IMR-90 (cell line): ENCODE data around the gene KRT4. TPM values are rescaled to one million over a fixed set of nuclear protein-coding genes. Genes with fewer than 3 reads are reported as not detected.

Source experiments
- ATAC-seq: fragments of 200-7000 bp; cut with Tn5 transposase; 2 replicates; pipeline ENCODE4 v1.9.1; 2020; ENCODE audit warnings: low read depth, mild to moderate bottlenecking, moderate library complexity
- BruUV-seq: library from RNA; stranded (reverse); fragments of 400-500 nt; replicated peaks from 2 replicates; lab custom pipeline; 2021; lab: Mats Ljungman, UMichigan
- CTCF ChIA-PET: fragments of 300-600 bp; formaldehyde crosslinking; extraction: SDS; loops from one replicate; lab custom pipeline; 2021; ENCODE audit warnings: antibody characterized with exemption; lab: Yijun Ruan, JAX
- POLR2A ChIA-PET: fragments of 300-600 bp; sonication (Branson Sonifier 250); formaldehyde crosslinking; loops from one replicate; lab custom pipeline; 2022; ENCODE audit warnings: antibody characterized with exemption; ENCODE audit not compliant: unreplicated experiment; lab: Charles Lee
- DNase-seq: peaks from one replicate; pipeline ENCODE4 v3.0.0; 2013
- H2AFZ ChIP-seq: replicated peaks from 2 replicates; pipeline ENCODE3; 2013; ENCODE audit warnings: low read length, mild to moderate bottlenecking; ENCODE audit not compliant: poor library complexity
- H2AK5ac ChIP-seq: 2 replicates; pipeline ENCODE4 v1.6.1; 2013; ENCODE audit warnings: low read depth, low read length, inconsistent platforms
- H2AK9ac ChIP-seq: replicated peaks from 2 replicates; pipeline ENCODE3; 2013; ENCODE audit warnings: mild to moderate bottlenecking, low read depth, low read length, moderate library complexity; ENCODE audit not compliant: poor library complexity
- H2BK120ac ChIP-seq: 2 replicates; pipeline ENCODE4 v1.6.1; 2013; ENCODE audit warnings: low read depth, low read length, inconsistent platforms
- H2BK15ac ChIP-seq: 3 replicates; pipeline ENCODE4 v1.6.1; 2013; ENCODE audit warnings: low read depth, low read length, inconsistent platforms
- H2BK20ac ChIP-seq: 2 replicates; pipeline ENCODE4 v1.6.1; 2013; ENCODE audit warnings: low read depth, mild to moderate bottlenecking, inconsistent platforms, low read length, moderate library complexity
- H2BK5ac ChIP-seq: 2 replicates; pipeline ENCODE4 v1.6.1; 2013; ENCODE audit warnings: mild to moderate bottlenecking, low read depth, low read length, inconsistent platforms; ENCODE audit not compliant: poor library complexity, severe bottlenecking
- H3K14ac ChIP-seq: replicated peaks from 2 replicates; pipeline ENCODE4 v1.6.1; 2013; ENCODE audit warnings: low read depth, low read length, inconsistent platforms
- H3K18ac ChIP-seq: 2 replicates; pipeline ENCODE4 v1.6.1; 2013; ENCODE audit warnings: low read depth, low read length, control low read depth
- H3K23ac ChIP-seq: 2 replicates; pipeline ENCODE4 v1.6.1; 2013; ENCODE audit warnings: low read depth, low read length, inconsistent platforms
- H3K27ac ChIP-seq: 2 replicates; pipeline ENCODE4 v1.5.1; 2013; ENCODE audit warnings: mild to moderate bottlenecking, control low read depth, low read length; ENCODE audit not compliant: insufficient read depth
- H3K27me3 ChIP-seq: 2 replicates; pipeline ENCODE4 v1.6.1; 2013; ENCODE audit warnings: low read length; ENCODE audit not compliant: control insufficient read depth, insufficient read depth
- H3K36me3 ChIP-seq: 2 replicates; pipeline ENCODE4 v1.6.1; 2013; ENCODE audit warnings: low read length, mixed read lengths; ENCODE audit not compliant: control insufficient read depth, insufficient read depth
- H3K4ac ChIP-seq: 2 replicates; pipeline ENCODE4 v1.6.1; 2013; ENCODE audit warnings: low read depth, low read length, inconsistent platforms
- H3K4me1 ChIP-seq: 2 replicates; pipeline ENCODE4 v1.6.1; 2013; ENCODE audit warnings: low read length, mixed read lengths; ENCODE audit not compliant: control insufficient read depth, insufficient read depth
- H3K4me2 ChIP-seq: 2 replicates; pipeline ENCODE4 v1.6.1; 2013; ENCODE audit warnings: low read depth, mild to moderate bottlenecking, control low read depth, low read length, moderate library complexity
- H3K4me3 ChIP-seq: 2 replicates; pipeline ENCODE4 v1.5.1; 2013; ENCODE audit warnings: low read depth, mild to moderate bottlenecking, control low read depth, low read length, moderate library complexity; ENCODE audit not compliant: insufficient read depth
- H3K56ac ChIP-seq: 2 replicates; pipeline ENCODE4 v1.6.1; 2013; ENCODE audit warnings: low read length, inconsistent platforms; ENCODE audit not compliant: insufficient read depth; ENCODE audit errors: extremely low read depth
- H3K79me1 ChIP-seq, 2 experiments: 2 replicates each; pipeline ENCODE4 v1.6.1; 2013; ENCODE audit warnings: low read length in 2 of 2, inconsistent platforms in 1 of 2, low read depth in 1 of 2
- H3K9ac ChIP-seq: 2 replicates; pipeline ENCODE4 v1.6.1; 2013; ENCODE audit warnings: low read depth, low read length, control low read depth
- H3K9me1 ChIP-seq: 2 replicates; pipeline ENCODE4 v1.6.1; 2013; ENCODE audit warnings: low read length, inconsistent platforms; ENCODE audit not compliant: insufficient read depth
- H3K9me3 ChIP-seq: 2 replicates; pipeline ENCODE4 v1.6.1; 2013; ENCODE audit warnings: low read length; ENCODE audit not compliant: control insufficient read depth, insufficient read depth
- H4K20me1 ChIP-seq: 2 replicates; pipeline ENCODE4 v1.6.1; 2013; ENCODE audit warnings: low read length, inconsistent platforms; ENCODE audit not compliant: insufficient read depth
- H4K5ac ChIP-seq: 2 replicates; pipeline ENCODE4 v1.6.1; 2013; ENCODE audit warnings: mild to moderate bottlenecking, low read depth, low read length, control low read depth
- H4K8ac ChIP-seq, 2 experiments: 2 replicates each; pipeline ENCODE4 v1.6.1; 2013; ENCODE audit warnings: low read depth in 2 of 2, low read length in 2 of 2, control low read depth in 1 of 2, inconsistent platforms in 1 of 2
- H4K91ac ChIP-seq: 2 replicates; pipeline ENCODE4 v1.6.1; 2013; ENCODE audit warnings: low read depth, low read length, inconsistent platforms; ENCODE audit not compliant: insufficient read depth
- BHLHE40 ChIP-seq: fragments of 150-350 bp; IDR thresholded peaks from 2 replicates; pipeline ENCODE4 v1.6.1; 2016; ENCODE audit warnings: mild to moderate bottlenecking, low read depth, low read length
- CEBPB ChIP-seq: IDR thresholded peaks from 2 replicates; pipeline ENCODE4 v1.6.1; 2012; ENCODE audit warnings: low read depth, low read length, improper control_type of control experiment
- CHD1 ChIP-seq: IDR thresholded peaks from 2 replicates; pipeline ENCODE4 v1.6.1; 2012; ENCODE audit warnings: low read depth, low read length, improper control_type of control experiment
- CTCF ChIP-seq: conservative IDR thresholded peaks from 2 replicates; pipeline ENCODE4 v1.5.1; 2012; ENCODE audit warnings: mild to moderate bottlenecking, low read depth, low read length, improper control_type of control experiment
- ELK1 ChIP-seq: fragments of 150-350 bp; IDR thresholded peaks from 2 replicates; pipeline ENCODE4 v1.6.1; 2016; ENCODE audit warnings: low read depth, mild to moderate bottlenecking, low read length, moderate library complexity, borderline replicate concordance
- FOS ChIP-seq: fragments of 150-350 bp; IDR thresholded peaks from 2 replicates; pipeline ENCODE4 v1.6.1; 2016; ENCODE audit warnings: low read depth, low read length
- MAFK ChIP-seq: IDR thresholded peaks from 2 replicates; pipeline ENCODE4 v1.6.1; 2012; ENCODE audit warnings: low read depth, low read length, improper control_type of control experiment
- MAZ ChIP-seq: IDR thresholded peaks from 2 replicates; pipeline ENCODE4 v1.6.1; 2012; ENCODE audit warnings: low read depth, mild to moderate bottlenecking, low read length, improper control_type of control experiment, moderate library complexity, borderline replicate concordance
- MXI1 ChIP-seq: IDR thresholded peaks from 2 replicates; pipeline ENCODE4 v1.6.1; 2012; ENCODE audit warnings: low read depth, mild to moderate bottlenecking, low read length, moderate library complexity, borderline replicate concordance
- NFE2L2 ChIP-seq: fragments of 150-350 bp; IDR thresholded peaks from 2 replicates; pipeline ENCODE4 v1.6.1; 2016; ENCODE audit warnings: low read depth, mild to moderate bottlenecking, low read length
- POLR2A ChIP-seq: IDR thresholded peaks from 2 replicates; pipeline ENCODE4 v1.6.1; 2012; ENCODE audit warnings: mild to moderate bottlenecking, low read depth, low read length
- RAD21 ChIP-seq: IDR thresholded peaks from 2 replicates; pipeline ENCODE4 v1.6.1; 2012; ENCODE audit warnings: low read length, improper control_type of control experiment
- RCOR1 ChIP-seq: IDR thresholded peaks from 2 replicates; pipeline ENCODE4 v1.6.1; 2012; ENCODE audit warnings: mild to moderate bottlenecking, low read length, improper control_type of control experiment; ENCODE audit not compliant: insufficient replicate concordance
- RFX5 ChIP-seq: IDR thresholded peaks from 2 replicates; pipeline ENCODE4 v1.8.0; 2012; ENCODE audit warnings: low read depth, mild to moderate bottlenecking, low read length, moderate library complexity
- SMC3 ChIP-seq: fragments of 150-350 bp; IDR thresholded peaks from 2 replicates; pipeline ENCODE4 v1.6.1; 2016; ENCODE audit warnings: low read depth, mild to moderate bottlenecking, antibody characterized with exemption, low read length, moderate library complexity
- USF2 ChIP-seq: fragments of 150-350 bp; IDR thresholded peaks from 2 replicates; pipeline ENCODE4 v1.6.1; 2017; ENCODE audit warnings: mild to moderate bottlenecking, antibody characterized with exemption, low read length, low read depth
- WGBS, 2 experiments: methylation state at CpG; one replicate each; pipeline versions ENCODE4 v1.1.5 to v1.1.7; 2013; ENCODE audit warnings: missing lambda C conversion rate in 2 of 2; ENCODE audit not compliant: insufficient read length in 1 of 2; ENCODE audit errors: extremely low coverage in 2 of 2; 5-methylcytosine and 5-hydroxymethylcytosine counted together
- dilution Hi-C: fragments of 300-500 bp; cut with HindIII; formaldehyde crosslinking; loops from one replicate; pipeline ENCODE4 v1.14.3; 2018; ENCODE audit warnings: low sequenced_read_pairs; ENCODE audit not compliant: unreplicated experiment
- in situ Hi-C: fragments of 300-500 bp; cut with MboI; formaldehyde crosslinking; loops from 3 replicates; pipeline ENCODE4 v1.14.3; 2019; ENCODE audit warnings: low sequenced_read_pairs, inconsistent platforms, mixed read lengths
- intact Hi-C: fragments of 100-400 bp; cut with micrococcal nuclease; formaldehyde crosslinking; loops from 2 replicates; pipeline ENCODE4 v1.10.0; 2022
- polyA plus RNA-seq, 3 experiments: library from polyadenylated mRNA; depleted of rRNA; stranded (reverse); fragments of >200 nt; gene quantifications; 2 replicates each; pipeline ENCODE4 v1.2.3, GENCODE V29; 2012; ENCODE audit warnings: low replicate concordance in 1 of 3
- total RNA-seq: library from RNA; depleted of rRNA; stranded (reverse); fragments of >200 nt; gene quantifications from 2 replicates; pipeline ENCODE4 v1.2.3, GENCODE V29; 2012

KRT4 gene
- total and polyA plus RNA-seq, 2 of the 4 experiments (the other 2 are of a cell fraction) = under 0.01 to 0.07 TPM

GRCh38 chr12:52757449-52758176, 56.3 kb downstream of the KRT4 start:
- Histone ChIP-seq H3K4me2 (no peak overlapping the region), H2AK9ac (no peak overlapping the region), H3K9me1 (no peaks in the 10 kb centered on the region), H3K14ac (no peak overlapping the region), H3K27me3 (no peaks in the 10 kb centered on the region; the same call in 1 of the 2 replicates), H3K4me1 (no peaks in the 10 kb centered on the region), H2BK120ac (no peak overlapping the region), H3K18ac (no peak overlapping the region), H4K20me1 (no peaks in the 10 kb centered on the region), H4K91ac (no peak overlapping the region), H2BK5ac (no peak overlapping the region), H3K36me3 (no peaks in the 10 kb centered on the region), H3K56ac (no peak overlapping the region), H2BK20ac (no peak overlapping the region), H3K27ac (no peak overlapping the region), H4K5ac (no peak overlapping the region), H3K9me3 (peaks cover 5% of the 10 kb centered on the region; the same call in 1 of the 2 replicates), H2AFZ (no peak overlapping the region), H4K8ac (no peak overlapping the region), H3K79me1 (no peaks in the 10 kb centered on the region), H3K4ac (no peak overlapping the region), H3K9ac (no peak overlapping the region), H3K4me3 (no peak overlapping the region), H2AK5ac (no peak overlapping the region), H2BK15ac (no peak overlapping the region), H3K23ac (no peak overlapping the region)
- dilution Hi-C loops (no loop called here), in situ Hi-C loops (no loop called here), intact Hi-C loops (no loop called here)
- TF ChIP-seq CEBPB (no peak), CHD1 (no peak), FOS (no peak), CTCF (no peak), RFX5 (no peak), MAZ (no peak), ELK1 (no peak), MXI1 (no peak), BHLHE40 (no peak), RAD21 (no peak), USF2 (no peak), SMC3 (no peak), NFE2L2 (no peak), POLR2A (no peak), RCOR1 (no peak), MAFK (no peak)
- no CpG with 5 or more reads among the region's 1 CpG for WGBS, 2 experiments
- BruUV-seq = no TSS peak
- CTCF ChIA-PET = no interaction called here
- no peak for DNase-seq
- POLR2A ChIA-PET = no interaction called here
- no peak for ATAC-seq
